ENCODE measurements around the gene ART5. TPM values are rescaled to one million over a fixed set of nuclear protein-coding genes. Genes with fewer than 3 reads are reported as not detected.
"Not testable (repeated sequence)": the region's sequence is repeated elsewhere in the genome, so short reads cannot be mapped to it uniquely, and the experiment has no call there.

Gene ART5
- total RNA-seq, 2 experiments from 2014 or later = 0.23 TPM; not detected in 1

GRCh38 chr11:3652514-3652913 lies 10.7 kb upstream of the ART5 start:
- H3K4me3 Mint-ChIP-seq; CTCF ChIA-PET; POLR2A ChIA-PET; H3K36me3 Mint-ChIP-seq (ENCODE audit: low read depth); H3K4me1 Mint-ChIP-seq; DNase-seq; ATAC-seq; intact Hi-C loops (cut with DNase I, micrococcal nuclease); H3K9me3 Mint-ChIP-seq (ENCODE audit: low read depth); H3K27ac Mint-ChIP-seq: not testable (repeated sequence)
- peaks cover 14% of the 10 kb centered on the region for H3K27me3 Mint-ChIP-seq

- H3K4me1 Mint-ChIP-seq; intact Hi-C loops (cut with DNase I, micrococcal nuclease); DNase-seq; ATAC-seq; H3K36me3 Mint-ChIP-seq (ENCODE audit: low read depth); H3K4me3 Mint-ChIP-seq; H3K27ac Mint-ChIP-seq; CTCF ChIA-PET; POLR2A ChIA-PET; H3K9me3 Mint-ChIP-seq (ENCODE audit: low read depth): not testable (repeated sequence)
- H3K27me3 Mint-ChIP-seq = peaks cover 23% of the 10 kb centered on the region
Observed at GRCh38 chr11:3649374-3649773, 7.6 kb upstream of the ART5 start.

GRCh38 chr11:3648843-3649242 lies 7.1 kb upstream of the ART5 start:
- H3K4me3 Mint-ChIP-seq; H3K9me3 Mint-ChIP-seq (ENCODE audit: low read depth); POLR2A ChIA-PET; H3K4me1 Mint-ChIP-seq; ATAC-seq; intact Hi-C loops (cut with DNase I, micrococcal nuclease); DNase-seq; H3K27ac Mint-ChIP-seq; H3K36me3 Mint-ChIP-seq (ENCODE audit: low read depth); CTCF ChIA-PET: not testable (repeated sequence)
- peaks cover 26% of the 10 kb centered on the region for H3K27me3 Mint-ChIP-seq

- Mint-ChIP-seq H3K27ac (no peak overlapping the region), H3K4me3 (no peak overlapping the region)
- CTCF ChIA-PET = no interaction called here
Observed at GRCh38 chr11:3645552-3645951, 3.8 kb upstream of the ART5 start.

GRCh38 chr11:3644817-3645235 lies 3.0 kb upstream of the ART5 start, which contains the start of gene ART1:
Gene ART1 (plus strand): TSS chr11:3645128. CDS start chr11:3659214, 14,086 bp downstream.
- H3K4me1 Mint-ChIP-seq = peaks cover 6% of the 10 kb centered on the region
- no peaks in the 10 kb centered on the region for H3K36me3 Mint-ChIP-seq (ENCODE audit: low read depth)
- no peak within 1 kb of the TSS for H3K27ac Mint-ChIP-seq

More at GRCh38 chr11:3645552-3645951, 3.8 kb upstream of the ART5 start:
- ATAC-seq = no peak
- peaks cover 6% of the 10 kb centered on the region for H3K4me1 Mint-ChIP-seq
- no peak for DNase-seq
- H3K36me3 Mint-ChIP-seq (ENCODE audit: low read depth) = no peaks in the 10 kb centered on the region
- intact Hi-C loops (cut with DNase I, micrococcal nuclease) = no loop called here
- H3K27me3 Mint-ChIP-seq = peaks cover 34% of the 10 kb centered on the region
- H3K9me3 Mint-ChIP-seq (ENCODE audit: low read depth) = no peaks in the 10 kb centered on the region
- POLR2A ChIA-PET = no interaction called here

GRCh38 chr11:3643102-3643546 lies 1.3 kb upstream of the ART5 start:
- H3K9me3 Mint-ChIP-seq (ENCODE audit: low read depth); H3K36me3 Mint-ChIP-seq (ENCODE audit: low read depth); CTCF ChIA-PET; ATAC-seq; H3K4me3 Mint-ChIP-seq; H3K27ac Mint-ChIP-seq; POLR2A ChIA-PET; H3K4me1 Mint-ChIP-seq; DNase-seq: not testable (repeated sequence)
- H3K27me3 Mint-ChIP-seq = peaks cover 24% of the 10 kb centered on the region
- intact Hi-C loops (cut with DNase I, micrococcal nuclease) = loop anchor here in 1 of 2 experiments (2.0 kb wide), 1 partner anchor 166 kb away; the partner anchor contains the start of gene PGAP2

More at GRCh38 chr11:3644817-3645235, 3.0 kb upstream of the ART5 start, which contains the start of gene ART1:
- no peak within 1 kb of the TSS for H3K4me3 Mint-ChIP-seq
- DNase-seq (no peak), ATAC-seq (no peak)
- no peaks in the 10 kb centered on the region for H3K9me3 Mint-ChIP-seq (ENCODE audit: low read depth)
- H3K27me3 Mint-ChIP-seq = peaks cover 34% of the 10 kb centered on the region
- CTCF ChIA-PET = no interaction called here
- intact Hi-C loops (cut with DNase I, micrococcal nuclease) = no loop called here
- POLR2A ChIA-PET = no interaction called here

- Mint-ChIP-seq H3K36me3 (ENCODE audit: low read depth) (no peaks in the 10 kb centered on the region), H3K27me3 (peaks cover 22% of the 10 kb centered on the region), H3K4me3 (peak overlapping the region; percentile 60), H3K27ac (no peak overlapping the region), H3K9me3 (ENCODE audit: low read depth) (no peaks in the 10 kb centered on the region), H3K4me1 (peaks cover 6% of the 10 kb centered on the region)
- peak; percentile 82 for DNase-seq
- CTCF ChIA-PET = no interaction called here
- POLR2A ChIA-PET = no interaction called here
- ATAC-seq = peak; percentile 99
- intact Hi-C loops (cut with DNase I, micrococcal nuclease) = loop anchor here in 1 of 2 experiments (2.0 kb wide), 1 partner anchor 166 kb away; the partner anchor contains the start of gene PGAP2
Observed at GRCh38 chr11:3642071-3642951, 519 bp upstream of the ART5 start.

GRCh38 chr11:3641191-3641590 lies 601 bp downstream of the ART5 start:
- Mint-ChIP-seq H3K9me3 (ENCODE audit: low read depth) (no peaks in the 10 kb centered on the region), H3K4me3 (peak overlapping the region; percentile 43), H3K27me3 (peaks cover 22% of the 10 kb centered on the region), H3K27ac (no peak overlapping the region), H3K36me3 (ENCODE audit: low read depth) (no peaks in the 10 kb centered on the region), H3K4me1 (peaks cover 6% of the 10 kb centered on the region)
- DNase-seq (no peak), ATAC-seq (no peak)
- ChIA-PET CTCF (no interaction called here), POLR2A (interaction anchor here (0.6 kb wide), 1 partner anchor 16 kb away, joined by 3 read pairs; no protein-coding TSS in a partner anchor)
- intact Hi-C loops (cut with DNase I, micrococcal nuclease) = no loop called here

GRCh38 chr11:3639841-3640240 lies 2.0 kb downstream of the ART5 start:
- ChIA-PET POLR2A (no interaction called here), CTCF (no interaction called here)
- Mint-ChIP-seq H3K27me3 (peaks cover 18% of the 10 kb centered on the region), H3K36me3 (ENCODE audit: low read depth) (no peaks in the 10 kb centered on the region), H3K9me3 (ENCODE audit: low read depth) (no peaks in the 10 kb centered on the region), H3K4me1 (peaks cover 6% of the 10 kb centered on the region), H3K27ac (no peak overlapping the region), H3K4me3 (no peak overlapping the region)
- intact Hi-C loops (cut with DNase I, micrococcal nuclease) = no loop called here
- DNase-seq (no peak), ATAC-seq (no peak)

GRCh38 chr11:3638513-3638912 lies 3.3 kb downstream of the ART5 start:
- Mint-ChIP-seq H3K9me3 (ENCODE audit: low read depth) (no peaks in the 10 kb centered on the region), H3K4me3 (no peak overlapping the region), H3K4me1 (peaks cover 6% of the 10 kb centered on the region), H3K27me3 (peaks cover 9% of the 10 kb centered on the region), H3K27ac (no peak overlapping the region), H3K36me3 (ENCODE audit: low read depth) (no peaks in the 10 kb centered on the region)
- CTCF ChIA-PET = no interaction called here
- intact Hi-C loops (cut with DNase I, micrococcal nuclease) = no loop called here
- DNase-seq (no peak), ATAC-seq (no peak)
- POLR2A ChIA-PET = no interaction called here

- ChIA-PET POLR2A (no interaction called here), CTCF (no interaction called here)
- intact Hi-C loops (cut with DNase I, micrococcal nuclease) = no loop called here
- Mint-ChIP-seq H3K9me3 (ENCODE audit: low read depth) (no peaks in the 10 kb centered on the region), H3K27ac (no peak overlapping the region), H3K36me3 (ENCODE audit: low read depth) (no peaks in the 10 kb centered on the region), H3K4me3 (no peak overlapping the region), H3K27me3 (peaks cover 5% of the 10 kb centered on the region), H3K4me1 (peaks cover 2% of the 10 kb centered on the region)
- ATAC-seq = no peak
- DNase-seq = no peak
Observed at GRCh38 chr11:3637201-3637600, 4.6 kb downstream of the ART5 start.

Measured in activated CD4-positive, alpha-beta T cell treated with anti-CD3 and anti-CD28 coated beads for 36 hours (primary cell).